ENCODE results near the gene PDPK1. TPM values are rescaled to one million over a fixed set of nuclear protein-coding genes. Genes with fewer than 3 reads are reported as not detected.
A peak's percentile ranks its signal among the peaks of the same experiment; 100 is the strongest.

The PDPK1 gene
- total RNA-seq, 1 donor from 2014 or later: 74.4 TPM

- peaks cover 70% of the 10 kb centered on the region for H3K4me1 ChIP-seq
- DNase-seq: peak; percentile 85
Observed at GRCh38 chr16:2498531-2499253, 39.1 kb upstream of the PDPK1 start.

GRCh38 chr16:2499454-2499853 is 38.4 kb upstream of the PDPK1 start:
- ATAC-seq: no peak
- intact Hi-C loops (cut with DNase I): no loop called here

More at GRCh38 chr16:2498531-2499253, 39.1 kb upstream of the PDPK1 start:
- no peak for TF ChIP-seq CTCF (IDR thresholded peaks at IDR 0.05)
- intact Hi-C loops (cut with DNase I): no loop called here
- peak; percentile 40 to 50 for ATAC-seq
- H3K27me3 ChIP-seq (ENCODE audit: low read depth): no peaks in the 10 kb centered on the region
- H3K9me3 ChIP-seq: no peaks in the 10 kb centered on the region
- H3K36me3 ChIP-seq: peaks cover 34% of the 10 kb centered on the region
- peak overlapping the region; percentile 32 for H3K27ac ChIP-seq
- no peak overlapping the region for H3K4me3 ChIP-seq

GRCh38 chr16:2499890-2500429 is 37.9 kb upstream of the PDPK1 start:
- Histone ChIP-seq H3K4me1 (peaks cover 70% of the 10 kb centered on the region), H3K27ac (no peak overlapping the region), H3K4me3 (no peak overlapping the region), H3K9me3 (no peaks in the 10 kb centered on the region), H3K36me3 (peaks cover 34% of the 10 kb centered on the region), H3K27me3 (ENCODE audit: low read depth) (no peaks in the 10 kb centered on the region)
- DNase-seq: no peak
- ATAC-seq: no peak
- no peak for TF ChIP-seq CTCF (IDR thresholded peaks at IDR 0.05)
- intact Hi-C loops (cut with DNase I): no loop called here

More at GRCh38 chr16:2499454-2499853, 38.4 kb upstream of the PDPK1 start:
- Histone ChIP-seq H3K4me1 (peaks cover 70% of the 10 kb centered on the region), H3K9me3 (no peaks in the 10 kb centered on the region), H3K27ac (peak overlapping the region; percentile 32), H3K36me3 (peaks cover 34% of the 10 kb centered on the region), H3K27me3 (ENCODE audit: low read depth) (no peaks in the 10 kb centered on the region), H3K4me3 (no peak overlapping the region)
- TF ChIP-seq CTCF (IDR thresholded peaks at IDR 0.05): no peak
- DNase-seq: no peak

- Histone ChIP-seq H3K36me3 (peaks cover 34% of the 10 kb centered on the region), H3K4me3 (no peak overlapping the region), H3K9me3 (no peaks in the 10 kb centered on the region), H3K27me3 (ENCODE audit: low read depth) (no peaks in the 10 kb centered on the region), H3K27ac (no peak overlapping the region), H3K4me1 (peaks cover 66% of the 10 kb centered on the region)
- ATAC-seq (no peak), DNase-seq (no peak)
- no peak for TF ChIP-seq CTCF (IDR thresholded peaks at IDR 0.05)
- intact Hi-C loops (cut with DNase I): no loop called here
Observed at GRCh38 chr16:2500430-2500917, 37.3 kb upstream of the PDPK1 start.

- intact Hi-C loops (cut with DNase I): no loop called here
- peaks cover 32% of the 10 kb centered on the region for H3K36me3 ChIP-seq
- H3K4me1 ChIP-seq: peaks cover 63% of the 10 kb centered on the region
- no peaks in the 10 kb centered on the region for H3K9me3 ChIP-seq
- DNase-seq (peak; percentile 89), ATAC-seq (peak; percentile 83 to 91)
- H3K27ac ChIP-seq: no peak overlapping the region
- H3K4me3 ChIP-seq: peak overlapping the region; percentile 37
- TF ChIP-seq CTCF (IDR thresholded peaks at IDR 0.05): peak; percentile 99
- H3K27me3 ChIP-seq (ENCODE audit: low read depth): no peaks in the 10 kb centered on the region
Observed at GRCh38 chr16:2500918-2501750, 36.7 kb upstream of the PDPK1 start.
